GM23248 (cell line): Measurements from ENCODE around the gene VAPA. TPM values are rescaled to one million over a fixed set of nuclear protein-coding genes. Genes with fewer than 3 reads are reported as not detected.

Experiments used
- DNase-seq: peaks from one replicate; pipeline ENCODE4 v3.0.0-alpha.2; 2015
- H2AFZ ChIP-seq: fragments of 200-600 bp; sonication (generic); 2 replicates; pipeline ENCODE4 v1.6.1; 2016; ENCODE audit warnings: antibody characterized with exemption
- H3F3A ChIP-seq: fragments of 200-600 bp; sonication (generic); 2 replicates; pipeline ENCODE4 v1.6.1; 2016; ENCODE audit warnings: mild to moderate bottlenecking, antibody characterized with exemption, mixed run types; ENCODE audit not compliant: insufficient read depth
- H3K27ac ChIP-seq: fragments of 200-600 bp; sonication (generic); 2 replicates; pipeline ENCODE4 v1.5.1; 2016; ENCODE audit warnings: mild to moderate bottlenecking
- H3K27me3 ChIP-seq: fragments of 200-600 bp; sonication (generic); replicated peaks from 2 replicates; pipeline ENCODE4 v1.6.1; 2016; ENCODE audit warnings: mild to moderate bottlenecking; ENCODE audit not compliant: insufficient read depth
- H3K36me3 ChIP-seq: fragments of 200-600 bp; sonication (generic); 2 replicates; pipeline ENCODE4 v1.6.1; 2016; ENCODE audit warnings: low read depth, mild to moderate bottlenecking
- H3K4me1 ChIP-seq: fragments of 200-600 bp; sonication (generic); 2 replicates; pipeline ENCODE4 v1.6.1; 2016; ENCODE audit warnings: mild to moderate bottlenecking; ENCODE audit not compliant: insufficient read depth
- H3K4me2 ChIP-seq: fragments of 200-600 bp; sonication (generic); one replicate; pipeline ENCODE4 v1.6.1; 2016; ENCODE audit warnings: mild to moderate bottlenecking; ENCODE audit not compliant: unreplicated experiment
- H3K4me3 ChIP-seq: fragments of 200-600 bp; sonication (generic); 2 replicates; pipeline ENCODE4 v1.5.1; 2016; ENCODE audit warnings: mild to moderate bottlenecking
- H3K79me2 ChIP-seq: fragments of 200-600 bp; sonication (generic); 2 replicates; pipeline ENCODE4 v1.6.1; 2016; ENCODE audit warnings: mild to moderate bottlenecking; ENCODE audit not compliant: insufficient read depth
- H3K9ac ChIP-seq: fragments of 200-600 bp; sonication (generic); 2 replicates; pipeline ENCODE4 v1.6.1; 2016; ENCODE audit warnings: mild to moderate bottlenecking
- H3K9me2 ChIP-seq: fragments of 200-600 bp; sonication (generic); 2 replicates; pipeline ENCODE4 v1.6.1; 2016; ENCODE audit warnings: mixed run types, mild to moderate bottlenecking, moderate library complexity; ENCODE audit not compliant: insufficient read depth
- H3K9me3 ChIP-seq: fragments of 200-600 bp; sonication (generic); one replicate; pipeline ENCODE4 v1.6.1; 2017; ENCODE audit warnings: low read depth
- H4K20me1 ChIP-seq: fragments of 200-600 bp; sonication (generic); 2 replicates; pipeline ENCODE4 v1.6.0; 2016; ENCODE audit not compliant: insufficient read depth
- EZH2 ChIP-seq: fragments of 200-600 bp; sonication (generic); IDR thresholded peaks from 2 replicates; pipeline ENCODE4 v1.6.1; 2018; ENCODE audit warnings: antibody characterized with exemption, mild to moderate bottlenecking; ENCODE audit not compliant: insufficient read depth, poor library complexity, severe bottlenecking
- EZH2phosphoT487 ChIP-seq: fragments of 200-600 bp; sonication (generic); IDR thresholded peaks from 2 replicates; pipeline ENCODE4 v1.6.1; 2018; ENCODE audit warnings: antibody characterized with exemption, moderate library complexity, mild to moderate bottlenecking, low read depth; ENCODE audit not compliant: insufficient read depth
- WGBS, 2 experiments: methylation state at CpG; one replicate each; pipeline ENCODE4 v1.1.6; 2015 to 2017; ENCODE audit warnings: low lambda C conversion rate in 2 of 2, low coverage in 1 of 2; ENCODE audit errors: missing lambda C conversion rate in 2 of 2; 5-methylcytosine and 5-hydroxymethylcytosine counted together
- in situ Hi-C: fragments of 300-500 bp; cut with MboI; formaldehyde crosslinking; loops from 2 replicates; pipeline ENCODE4 v1.15.0; 2020
- polyA plus RNA-seq: library from polyadenylated mRNA; unstranded; fragments of >200 nt; fragmentation: Nextera tagmentation; extraction: Ambion mirVana; gene quantifications from 2 replicates; pipeline ENCODE4 v1.2.1, GENCODE V29; 2016
- total RNA-seq: library from RNA; depleted of rRNA; stranded (reverse); fragments of >200 nt; shearing (Covaris generic); gene quantifications from 2 replicates; pipeline ENCODE4 v1.2.3, GENCODE V29; 2014

VAPA gene
- total and polyA plus RNA-seq, 2 experiments from 2014 or later: 277 to 290 TPM

DNA sequence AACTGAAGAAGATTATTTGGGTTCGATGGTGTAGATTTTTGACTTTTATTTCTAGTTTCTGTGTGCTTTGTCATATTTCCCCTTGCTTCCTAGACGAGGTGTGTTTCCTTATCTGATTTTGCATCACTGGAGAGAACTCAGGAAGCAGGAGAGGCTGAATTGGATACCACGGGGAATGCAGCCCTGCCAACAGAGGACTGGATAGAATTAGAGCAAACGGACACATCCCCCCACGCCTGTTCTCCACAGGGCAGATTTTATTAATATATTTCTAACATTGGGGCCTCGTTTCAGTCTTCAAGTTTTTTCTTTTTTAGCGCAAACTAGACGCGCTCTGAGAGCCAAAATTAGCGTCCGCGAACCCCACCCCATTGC lies 678 bp upstream of the VAPA start:
- peak overlapping the region; percentile 86 for H2AFZ ChIP-seq
- H3K4me2 ChIP-seq: peak overlapping the region; percentile 74
- no peaks in the 10 kb centered on the region for H3K9me2 ChIP-seq
- no peak for TF ChIP-seq EZH2phosphoT487
- TF ChIP-seq EZH2: no peak
- no peak for DNase-seq
- H3K9ac ChIP-seq: peak overlapping the region; percentile 94
- peak overlapping the region; percentile 81 for H3K4me3 ChIP-seq
- no peaks in the 10 kb centered on the region for H3K27me3 ChIP-seq
- H3K4me1 ChIP-seq: peaks cover 28% of the 10 kb centered on the region
- H3K9me3 ChIP-seq: no peaks in the 10 kb centered on the region
- H3K27ac ChIP-seq: peak overlapping the region; percentile 93
- 1 to 2% methylated on average over 12 of the region's 12 CpGs for WGBS, 2 experiments
- peaks cover 29% of the 10 kb centered on the region for H3F3A ChIP-seq
- in situ Hi-C loops: no loop called here
- H3K79me2 ChIP-seq: peaks cover 41% of the 10 kb centered on the region
- peaks cover 27% of the 10 kb centered on the region for H4K20me1 ChIP-seq
- H3K36me3 ChIP-seq: no peaks in the 10 kb centered on the region

DNA sequence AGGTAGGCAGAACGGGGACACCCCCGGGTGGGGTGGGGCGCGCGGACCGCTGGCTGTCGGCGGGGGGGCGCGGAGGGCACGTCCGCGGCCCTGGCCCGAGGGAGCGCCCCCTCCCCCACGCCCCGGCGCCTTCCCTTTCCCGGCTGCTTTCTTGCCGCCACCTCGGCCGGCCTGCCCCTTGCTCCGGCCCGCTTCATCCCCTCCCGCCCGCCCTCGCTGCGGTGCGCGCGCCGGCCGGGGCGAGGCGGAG lies 443 bp downstream of the VAPA start:
- WGBS, 2 experiments: 1% methylated on average over 27 of the region's 35 CpGs; no CpG with 5 or more reads in 1 of the 2 experiments
- Histone ChIP-seq H3K79me2 (peaks cover 52% of the 10 kb centered on the region), H3K27ac (peak overlapping the region; percentile 93), H3K4me3 (peak overlapping the region; percentile 81), H3K36me3 (no peaks in the 10 kb centered on the region), H3K9ac (peak overlapping the region; percentile 94), H3K27me3 (no peaks in the 10 kb centered on the region), H3K4me2 (no peak overlapping the region), H3K4me1 (peaks cover 39% of the 10 kb centered on the region), H4K20me1 (peaks cover 38% of the 10 kb centered on the region), H3F3A (peaks cover 38% of the 10 kb centered on the region), H2AFZ (peak overlapping the region; percentile 86), H3K9me3 (no peaks in the 10 kb centered on the region), H3K9me2 (no peaks in the 10 kb centered on the region)
- no peak for DNase-seq
- in situ Hi-C loops: no loop called here
- TF ChIP-seq EZH2phosphoT487: no peak
- no peak for TF ChIP-seq EZH2

DNA sequence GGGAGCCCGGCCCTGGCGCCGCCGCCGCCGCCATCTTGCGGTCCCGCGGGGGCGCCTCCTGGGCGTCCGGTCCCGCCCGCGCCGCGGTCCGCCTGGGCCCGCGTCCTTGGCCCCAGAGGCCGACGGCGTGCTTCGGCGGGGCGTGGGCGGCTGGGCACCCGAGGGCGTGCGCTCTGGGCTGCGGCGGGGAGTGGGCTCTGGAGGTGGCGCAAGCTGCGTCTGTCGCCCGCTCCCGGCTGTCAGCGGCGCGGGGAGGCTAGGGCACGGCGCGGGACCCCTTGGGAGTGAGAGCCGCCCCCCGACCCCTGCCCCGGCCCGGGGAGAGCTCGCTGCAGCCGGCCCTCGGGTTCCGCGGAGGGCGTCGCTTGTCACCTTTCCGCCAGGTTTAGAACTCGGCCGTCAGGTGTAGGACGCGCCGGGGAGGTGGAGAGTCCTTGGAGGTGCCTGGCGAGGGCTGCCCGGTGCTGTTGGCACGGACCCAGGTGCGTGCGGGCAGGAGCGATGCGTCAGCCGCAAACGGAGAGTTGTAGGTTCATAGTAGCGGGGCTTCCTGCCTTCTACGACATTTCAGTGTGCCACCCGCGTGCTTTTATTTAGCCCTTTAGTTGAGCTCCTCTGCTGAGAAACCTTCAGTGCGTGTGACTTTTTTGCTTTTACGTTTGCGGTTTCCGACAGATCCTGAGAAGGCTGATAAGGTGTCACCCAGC lies 921 bp downstream of the VAPA start:
- Histone ChIP-seq H3K4me2 (peak overlapping the region; percentile 85), H3K27me3 (no peaks in the 10 kb centered on the region), H3K27ac (peak overlapping the region; percentile 93), H3K4me1 (peaks cover 39% of the 10 kb centered on the region), H3K9me2 (no peaks in the 10 kb centered on the region), H3K36me3 (no peaks in the 10 kb centered on the region), H4K20me1 (peaks cover 42% of the 10 kb centered on the region), H3K9me3 (no peaks in the 10 kb centered on the region), H3K79me2 (peaks cover 57% of the 10 kb centered on the region), H3F3A (peaks cover 38% of the 10 kb centered on the region), H2AFZ (no peak overlapping the region), H3K4me3 (peak overlapping the region; percentile 81), H3K9ac (peak overlapping the region; percentile 94)
- 2% methylated on average over 35 to 71 of the region's 77 CpGs for WGBS, 2 experiments
- TF ChIP-seq EZH2 (no peak), EZH2phosphoT487 (no peak)
- peak; percentile 91 for DNase-seq
- in situ Hi-C loops: no loop called here

DNA sequence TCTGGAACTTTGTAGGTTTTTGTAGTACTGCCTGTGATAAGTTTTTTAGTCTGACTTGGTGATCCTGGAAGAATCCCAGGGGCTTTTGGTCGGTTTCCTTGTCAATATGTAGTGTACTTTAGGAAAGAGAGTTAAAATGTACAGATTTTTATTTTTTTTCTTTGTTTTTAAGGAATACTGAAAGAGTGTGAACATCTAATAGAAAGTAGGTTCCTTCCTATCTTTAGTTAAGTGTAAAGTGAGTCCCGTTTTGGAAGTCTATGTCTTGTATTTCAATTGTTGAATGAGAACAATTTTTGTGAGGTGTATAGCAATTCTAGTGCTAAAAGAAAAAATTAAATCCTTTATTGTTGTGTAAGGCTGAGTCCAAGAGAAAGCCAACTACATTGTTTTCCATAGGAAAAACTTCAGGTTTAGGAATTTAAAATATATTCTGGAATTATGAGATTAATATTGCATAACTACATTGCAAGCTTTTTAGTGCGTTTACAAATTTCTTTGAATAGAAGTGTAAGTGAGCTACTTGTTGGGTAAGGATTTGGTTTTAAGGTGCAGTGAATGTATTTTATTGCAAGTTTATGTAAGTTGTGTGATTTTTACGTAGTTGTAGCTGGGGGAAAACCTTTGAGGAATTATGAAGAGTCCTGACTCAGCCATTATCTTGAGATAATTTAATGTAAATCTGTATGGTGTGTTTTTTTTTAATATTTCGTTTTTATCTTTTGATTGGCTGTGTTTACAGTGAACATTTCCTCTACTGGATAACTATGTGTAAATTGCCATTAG lies 1.7 kb downstream of the VAPA start:
- Histone ChIP-seq H3K79me2 (peaks cover 64% of the 10 kb centered on the region), H3K9me3 (no peaks in the 10 kb centered on the region), H3K36me3 (no peaks in the 10 kb centered on the region), H4K20me1 (peaks cover 49% of the 10 kb centered on the region), H3K9me2 (no peaks in the 10 kb centered on the region), H3K4me1 (peaks cover 39% of the 10 kb centered on the region), H3F3A (peaks cover 38% of the 10 kb centered on the region), H3K27me3 (no peaks in the 10 kb centered on the region), H2AFZ (no peak overlapping the region), H3K27ac (peak overlapping the region; percentile 93), H3K4me2 (peak overlapping the region; percentile 85), H3K9ac (peak overlapping the region; percentile 94), H3K4me3 (peak overlapping the region; percentile 81)
- 3% methylated on average over 5 of the region's 5 CpGs for WGBS, 2 experiments
- in situ Hi-C loops: no loop called here
- peak; percentile 36 for DNase-seq
- TF ChIP-seq EZH2phosphoT487 (no peak), EZH2 (no peak)
